ENCODE results near the gene MRPL21.

Gene MRPL21

DNA sequence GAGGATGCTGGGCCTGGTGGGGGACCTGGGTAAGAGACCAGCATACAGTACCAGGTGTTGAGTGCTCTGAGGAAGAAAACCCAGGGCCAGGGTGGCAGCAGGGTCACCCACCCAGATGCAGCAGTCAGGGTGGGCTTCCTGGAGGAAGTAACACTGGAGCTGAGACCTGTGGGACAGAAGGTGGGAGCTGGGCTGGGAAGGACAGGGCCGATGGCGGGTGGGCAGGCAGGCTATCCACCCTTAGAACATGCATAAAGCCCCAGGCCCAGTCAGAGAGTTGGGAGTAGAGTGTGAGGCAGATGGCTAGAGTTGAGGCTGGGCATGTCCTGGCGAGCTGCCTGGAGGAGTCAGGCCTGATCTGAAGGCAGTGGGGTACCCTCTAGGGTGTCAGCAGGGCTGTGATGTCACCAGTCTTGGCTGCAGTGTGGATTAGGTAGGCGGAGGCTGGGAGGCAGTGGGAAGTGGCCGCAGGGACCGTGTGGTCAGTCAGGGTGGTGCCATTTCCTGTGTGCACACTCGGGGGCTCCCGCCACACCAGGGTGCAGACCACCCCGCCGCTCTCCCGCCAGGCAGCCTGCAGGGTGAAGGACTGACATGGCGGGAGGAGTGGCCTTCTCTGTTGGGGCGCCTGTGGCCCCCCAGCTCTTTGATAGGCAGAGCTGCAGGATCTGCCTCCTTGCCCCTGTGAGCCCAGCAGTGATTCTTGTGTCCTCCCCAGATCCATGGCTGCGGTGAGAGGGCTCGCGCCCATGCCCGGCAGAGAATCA, 35.4 kb upstream of the MRPL21 start:
- no peak overlapping the region for H3K9ac ChIP-seq (ENCODE audit: low read depth, low read length)
- H3K4me1 ChIP-seq (ENCODE audit: insufficient read depth, low read length), result no peaks in the 10 kb centered on the region
- H3K36me3 ChIP-seq (ENCODE audit: insufficient read depth, low read length), result peaks cover 12% of the 10 kb centered on the region
- H3K9me3 ChIP-seq (ENCODE audit: control insufficient read depth, insufficient read depth, low read length), result no peaks in the 10 kb centered on the region

DNA sequence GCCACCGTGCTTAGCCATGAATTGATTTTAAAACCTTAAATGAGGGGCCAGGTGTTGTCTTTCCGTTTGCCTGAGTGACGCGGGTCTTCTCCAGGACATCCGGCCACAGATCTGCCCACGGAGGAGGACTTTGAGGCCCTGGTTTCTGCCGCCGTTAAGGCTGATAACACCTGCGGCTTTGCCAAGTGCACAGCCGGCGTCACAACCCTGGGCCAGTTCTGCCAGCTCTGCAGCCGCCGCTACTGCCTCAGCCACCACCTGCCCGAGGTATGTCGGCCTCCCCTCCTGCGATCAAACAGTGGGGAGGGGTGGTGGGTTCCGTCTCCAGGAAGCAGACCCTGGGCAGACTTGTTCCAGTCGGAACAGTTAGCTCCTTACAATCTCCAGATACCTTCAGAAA, 34.5 kb upstream of the MRPL21 start:
- no peaks in the 10 kb centered on the region for H3K4me1 ChIP-seq (ENCODE audit: insufficient read depth, low read length)
- H3K9ac ChIP-seq (ENCODE audit: low read depth, low read length), result no peak overlapping the region
- H3K36me3 ChIP-seq (ENCODE audit: insufficient read depth, low read length), result peaks cover 12% of the 10 kb centered on the region
- no peaks in the 10 kb centered on the region for H3K9me3 ChIP-seq (ENCODE audit: control insufficient read depth, insufficient read depth, low read length)

DNA sequence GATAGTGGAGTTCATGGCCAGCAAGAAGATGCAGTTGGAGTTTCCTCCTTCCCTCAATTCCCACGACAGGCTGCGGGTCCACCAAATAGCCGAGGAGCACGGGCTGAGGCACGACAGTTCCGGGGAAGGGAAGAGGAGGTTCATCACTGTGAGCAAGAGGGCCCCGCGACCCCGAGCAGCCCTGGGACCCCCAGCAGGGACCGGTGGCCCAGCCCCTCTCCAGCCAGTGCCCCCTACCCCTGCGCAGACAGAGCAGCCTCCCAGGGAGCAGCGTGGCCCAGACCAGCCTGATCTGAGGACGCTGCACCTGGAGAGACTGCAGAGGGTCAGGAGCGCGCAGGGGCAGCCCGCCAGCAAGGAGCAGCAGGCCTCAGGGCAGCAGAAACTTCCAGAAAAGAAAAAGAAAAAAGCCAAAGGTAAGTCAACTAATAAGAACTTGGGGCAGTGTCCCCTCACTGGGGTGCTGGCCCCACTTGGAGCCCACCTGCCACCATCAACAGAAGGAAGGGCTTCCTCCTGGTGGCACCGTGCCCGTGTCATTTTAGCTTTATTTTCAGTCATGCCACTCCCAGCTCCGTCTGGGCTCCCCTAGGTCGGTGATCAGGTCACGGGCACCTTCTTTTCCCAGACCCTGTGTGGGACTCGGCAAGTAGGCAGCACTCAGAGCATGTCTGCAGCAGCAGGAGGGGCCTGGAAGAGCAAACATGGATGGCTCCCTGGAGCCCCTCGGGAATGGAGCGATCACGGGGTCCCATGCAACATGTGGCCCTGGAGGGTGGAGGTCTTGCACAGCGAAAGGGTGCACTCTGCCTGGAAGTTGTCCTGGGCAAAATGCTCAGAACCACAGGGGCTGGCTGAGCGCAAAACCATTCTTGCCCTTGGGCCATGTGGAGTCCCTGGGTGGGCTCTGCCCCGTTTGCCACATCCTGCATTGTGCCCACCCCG, 33.3 kb upstream of the MRPL21 start:
- Histone ChIP-seq H3K36me3 (ENCODE audit: insufficient read depth, low read length) (peaks cover 12% of the 10 kb centered on the region), H3K4me1 (ENCODE audit: insufficient read depth, low read length) (no peaks in the 10 kb centered on the region), H3K9ac (ENCODE audit: low read depth, low read length) (no peak overlapping the region), H3K9me3 (ENCODE audit: control insufficient read depth, insufficient read depth, low read length) (no peaks in the 10 kb centered on the region)

DNA sequence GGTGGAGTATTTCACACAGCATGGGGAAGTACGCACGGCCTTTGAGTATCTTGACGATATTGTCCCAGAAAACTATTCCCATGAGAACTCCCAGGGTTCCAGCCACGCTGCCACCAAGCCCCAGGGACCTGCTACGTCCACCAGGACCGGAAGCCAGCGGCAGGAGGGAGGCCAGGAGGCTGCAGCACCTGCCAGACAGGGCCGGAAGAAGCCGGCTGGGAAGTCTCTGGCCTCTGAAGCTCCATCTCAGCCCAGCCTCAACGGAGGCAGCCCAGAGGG, 32.7 kb upstream of the MRPL21 start:
- Histone ChIP-seq H3K9me3 (ENCODE audit: control insufficient read depth, insufficient read depth, low read length) (no peaks in the 10 kb centered on the region), H3K9ac (ENCODE audit: low read depth, low read length) (no peak overlapping the region), H3K36me3 (ENCODE audit: insufficient read depth, low read length) (peaks cover 12% of the 10 kb centered on the region), H3K4me1 (ENCODE audit: insufficient read depth, low read length) (no peaks in the 10 kb centered on the region)

DNA sequence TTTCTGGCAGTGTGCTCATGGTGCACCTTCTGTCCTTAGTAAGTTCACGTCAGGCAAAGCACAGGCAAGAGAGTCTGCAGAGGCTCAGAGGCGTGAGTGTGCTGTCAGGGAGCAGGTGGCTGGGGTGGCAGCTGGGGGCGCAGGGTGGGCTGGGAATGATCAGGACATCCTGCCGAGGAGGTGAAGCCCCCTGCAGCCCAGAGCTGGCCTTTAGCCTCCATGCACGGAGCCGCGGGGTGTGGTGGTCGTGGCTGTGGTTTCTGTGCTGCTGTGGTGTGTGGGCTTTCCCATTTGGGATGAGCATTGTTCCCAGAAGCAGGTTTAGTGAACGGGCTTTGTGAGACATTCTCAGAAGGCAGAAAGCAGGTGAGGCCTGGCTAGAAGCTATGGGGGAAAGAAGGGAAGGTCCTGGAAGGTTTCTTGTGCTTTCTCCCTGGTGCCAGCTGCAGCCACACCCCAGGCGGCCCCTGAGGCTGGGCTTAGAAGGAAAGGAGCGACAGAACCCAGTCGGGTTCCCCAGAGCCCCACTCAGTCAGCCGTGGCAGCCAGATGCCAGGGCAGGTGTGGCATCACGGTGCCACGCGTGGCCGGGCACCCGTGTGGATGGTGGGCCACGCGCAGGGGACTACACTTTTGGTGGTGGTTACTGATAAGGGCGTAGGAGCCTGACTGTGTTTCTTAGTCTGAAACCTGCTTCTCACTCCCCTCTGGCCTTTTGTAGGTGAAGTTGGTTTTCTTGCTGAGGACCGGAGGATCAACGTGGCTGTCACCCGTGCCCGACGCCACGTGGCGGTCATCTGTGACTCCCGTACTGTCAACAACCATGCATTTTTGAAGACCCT, 32.1 kb upstream of the MRPL21 start:
- Histone ChIP-seq H3K4me1 (ENCODE audit: insufficient read depth, low read length) (no peaks in the 10 kb centered on the region), H3K36me3 (ENCODE audit: insufficient read depth, low read length) (peaks cover 12% of the 10 kb centered on the region), H3K9me3 (ENCODE audit: control insufficient read depth, insufficient read depth, low read length) (no peaks in the 10 kb centered on the region), H3K9ac (ENCODE audit: low read depth, low read length) (no peak overlapping the region)

DNA sequence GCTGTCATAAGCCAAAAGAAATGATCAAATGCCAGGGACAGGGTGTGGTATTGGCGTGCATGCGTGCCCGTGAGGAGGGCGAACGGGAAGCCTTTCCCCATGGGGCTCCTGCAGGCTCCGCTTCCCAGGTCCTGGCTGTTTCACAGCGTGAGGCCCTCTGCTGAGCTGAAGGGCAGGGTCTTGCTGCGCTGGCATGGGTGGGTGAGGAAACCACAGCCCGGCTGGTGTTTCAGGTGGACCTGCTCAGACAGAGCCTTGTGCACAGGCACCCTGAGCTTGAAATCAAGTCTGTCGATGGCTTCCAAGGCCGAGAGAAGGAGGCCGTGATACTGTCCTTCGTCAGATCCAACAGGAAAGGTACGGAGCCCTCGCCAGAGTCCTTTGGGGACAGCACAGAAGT, 31.4 kb upstream of the MRPL21 start:
- Histone ChIP-seq H3K36me3 (ENCODE audit: insufficient read depth, low read length) (peaks cover 17% of the 10 kb centered on the region), H3K9me3 (ENCODE audit: control insufficient read depth, insufficient read depth, low read length) (no peaks in the 10 kb centered on the region), H3K9ac (ENCODE audit: low read depth, low read length) (no peak overlapping the region), H3K4me1 (ENCODE audit: insufficient read depth, low read length) (no peaks in the 10 kb centered on the region)

DNA sequence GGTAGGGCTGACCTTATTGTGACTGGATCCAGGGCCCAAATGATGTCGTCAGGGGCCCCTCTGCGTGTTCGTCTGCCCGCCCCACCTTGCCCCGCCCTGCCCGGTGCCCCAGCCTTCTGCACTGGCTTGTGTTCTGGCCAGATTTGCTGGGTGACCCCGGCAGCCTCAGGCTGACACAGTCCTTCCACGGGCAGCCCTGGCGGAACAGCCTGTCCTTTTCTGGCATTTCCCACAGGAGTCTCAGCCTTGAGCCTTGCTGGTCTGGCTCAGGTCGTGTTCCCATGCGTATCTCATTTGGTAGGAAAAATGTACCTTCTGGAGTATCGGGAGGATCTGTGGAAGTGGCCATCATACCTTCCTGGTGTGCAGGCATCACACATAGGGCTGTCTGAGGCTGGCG, 31.0 kb upstream of the MRPL21 start:
- H3K9me3 ChIP-seq (ENCODE audit: control insufficient read depth, insufficient read depth, low read length), result no peaks in the 10 kb centered on the region
- peaks cover 19% of the 10 kb centered on the region for H3K36me3 ChIP-seq (ENCODE audit: insufficient read depth, low read length)

DNA sequence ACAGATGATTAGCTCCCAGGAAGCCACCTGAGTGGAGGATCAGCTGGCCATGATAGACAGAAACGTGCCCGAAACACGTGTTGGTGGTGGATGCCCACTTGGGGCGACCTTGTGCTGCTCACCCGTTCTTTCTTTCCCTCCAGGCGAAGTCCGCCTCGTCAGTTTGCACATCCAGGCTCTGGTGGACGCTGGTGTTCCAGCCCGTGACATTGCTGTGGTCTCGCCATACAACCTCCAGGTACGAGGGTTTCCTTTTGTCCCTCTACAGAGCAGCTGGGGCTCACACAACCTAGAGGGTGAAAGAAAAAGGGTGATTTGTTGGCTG, 30.7 kb upstream of the MRPL21 start:
- peaks cover 19% of the 10 kb centered on the region for H3K36me3 ChIP-seq (ENCODE audit: insufficient read depth, low read length)

More for the DNA sequence above, 31.0 kb upstream of the MRPL21 start:
- H3K4me1 ChIP-seq (ENCODE audit: insufficient read depth, low read length), result no peaks in the 10 kb centered on the region
- no peak overlapping the region for H3K9ac ChIP-seq (ENCODE audit: low read depth, low read length)

DNA sequence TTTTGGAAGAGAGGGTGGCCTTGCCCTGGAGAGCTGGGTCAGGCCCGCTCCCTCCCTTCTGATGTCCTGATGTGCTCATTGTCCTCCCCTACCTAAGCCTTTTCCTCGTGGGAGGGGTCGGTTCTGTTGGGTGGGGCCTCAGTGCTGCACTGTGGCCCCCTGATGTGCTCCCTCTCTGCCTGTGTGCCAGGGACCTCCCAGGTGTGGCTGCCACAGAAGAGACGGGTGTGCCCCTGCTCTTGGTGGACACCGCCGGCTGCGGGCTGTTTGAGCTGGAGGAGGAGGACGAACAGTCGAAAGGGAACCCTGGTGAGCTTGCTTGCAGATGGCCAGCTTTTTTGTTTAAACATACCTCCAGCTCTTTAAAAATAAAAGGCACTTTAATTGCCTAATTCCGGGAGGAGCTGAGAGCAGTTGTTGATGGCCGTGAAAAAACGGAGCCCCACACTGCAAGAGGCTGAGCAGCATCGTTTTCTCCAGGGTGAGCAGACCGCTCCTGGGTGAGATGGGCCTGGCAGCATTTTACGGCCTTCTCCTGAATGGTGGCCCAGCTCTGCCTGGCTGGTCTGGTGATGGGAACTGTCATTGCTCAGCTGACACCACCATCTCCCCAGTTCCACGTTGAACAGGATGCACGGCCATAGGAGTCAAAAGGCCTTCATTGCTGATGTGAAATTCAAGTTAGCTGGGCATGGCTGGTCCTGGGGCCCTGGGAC, 30.1 kb upstream of the MRPL21 start:
- no peaks in the 10 kb centered on the region for H3K4me1 ChIP-seq (ENCODE audit: insufficient read depth, low read length)
- no peaks in the 10 kb centered on the region for H3K9me3 ChIP-seq (ENCODE audit: control insufficient read depth, insufficient read depth, low read length)
- no peak overlapping the region for H3K9ac ChIP-seq (ENCODE audit: low read depth, low read length)
- peaks cover 18% of the 10 kb centered on the region for H3K36me3 ChIP-seq (ENCODE audit: insufficient read depth, low read length)

More for the DNA sequence above, 30.7 kb upstream of the MRPL21 start:
- Histone ChIP-seq H3K9ac (ENCODE audit: low read depth, low read length) (no peak overlapping the region), H3K4me1 (ENCODE audit: insufficient read depth, low read length) (no peaks in the 10 kb centered on the region), H3K9me3 (ENCODE audit: control insufficient read depth, insufficient read depth, low read length) (no peaks in the 10 kb centered on the region)

DNA sequence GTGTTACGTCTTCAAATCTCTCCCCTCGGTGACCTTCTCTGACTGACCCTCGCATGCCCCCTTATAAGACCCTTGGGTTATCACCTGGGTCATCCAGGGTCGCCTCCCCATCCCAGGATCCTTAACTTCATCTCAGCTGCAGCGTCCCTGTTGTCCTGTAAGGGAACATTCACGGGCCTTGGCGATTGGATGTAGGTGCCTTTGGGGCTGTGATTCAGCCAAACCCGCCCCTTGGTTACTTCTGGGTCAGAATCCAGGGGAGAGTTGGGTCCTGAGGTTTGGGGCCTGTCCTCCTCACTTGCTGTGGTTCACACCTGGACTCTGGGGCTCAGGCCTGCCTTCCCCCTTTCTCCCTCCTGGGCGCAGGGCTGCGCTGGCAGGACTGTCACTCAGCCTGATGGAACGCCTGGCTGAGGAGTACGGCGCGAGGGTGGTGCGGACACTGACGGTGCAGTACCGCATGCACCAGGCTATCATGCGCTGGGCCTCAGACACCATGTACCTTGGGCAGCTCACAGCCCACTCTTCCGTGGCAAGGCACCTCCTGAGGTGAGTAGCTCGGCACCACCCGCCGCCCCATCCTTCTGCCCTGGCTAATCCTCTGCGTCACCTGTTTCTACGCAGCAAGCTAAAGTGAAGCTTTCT, 29.4 kb upstream of the MRPL21 start:
- Histone ChIP-seq H3K9ac (ENCODE audit: low read depth, low read length) (no peak overlapping the region), H3K4me1 (ENCODE audit: insufficient read depth, low read length) (no peaks in the 10 kb centered on the region), H3K36me3 (ENCODE audit: insufficient read depth, low read length) (peaks cover 18% of the 10 kb centered on the region), H3K9me3 (ENCODE audit: control insufficient read depth, insufficient read depth, low read length) (no peaks in the 10 kb centered on the region)

DNA sequence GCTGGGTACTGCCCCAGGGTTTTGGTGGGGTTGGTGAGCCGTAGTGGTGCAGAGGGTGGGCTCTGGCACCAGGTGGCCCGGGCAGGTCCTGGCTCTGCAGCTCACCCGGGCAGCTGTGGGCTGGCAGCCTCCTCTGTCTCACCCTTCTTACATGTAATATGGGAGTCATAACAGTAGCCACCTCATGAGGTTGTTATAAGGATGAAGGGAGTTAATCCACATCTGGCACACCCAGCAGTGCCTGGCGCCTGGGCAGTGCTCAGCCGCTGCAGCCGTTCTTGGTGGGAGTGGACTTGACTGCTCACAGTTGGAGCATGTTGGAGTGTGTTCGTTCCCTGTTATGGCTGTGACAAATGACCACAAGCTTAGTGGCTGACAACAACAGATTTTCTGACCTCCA, 28.7 kb upstream of the MRPL21 start:
- Histone ChIP-seq H3K9me3 (ENCODE audit: control insufficient read depth, insufficient read depth, low read length) (no peaks in the 10 kb centered on the region), H3K36me3 (ENCODE audit: insufficient read depth, low read length) (peaks cover 15% of the 10 kb centered on the region; the same call in 1 of the 2 replicates), H3K4me1 (ENCODE audit: insufficient read depth, low read length) (no peaks in the 10 kb centered on the region), H3K9ac (ENCODE audit: low read depth, low read length) (no peak overlapping the region)

DNA sequence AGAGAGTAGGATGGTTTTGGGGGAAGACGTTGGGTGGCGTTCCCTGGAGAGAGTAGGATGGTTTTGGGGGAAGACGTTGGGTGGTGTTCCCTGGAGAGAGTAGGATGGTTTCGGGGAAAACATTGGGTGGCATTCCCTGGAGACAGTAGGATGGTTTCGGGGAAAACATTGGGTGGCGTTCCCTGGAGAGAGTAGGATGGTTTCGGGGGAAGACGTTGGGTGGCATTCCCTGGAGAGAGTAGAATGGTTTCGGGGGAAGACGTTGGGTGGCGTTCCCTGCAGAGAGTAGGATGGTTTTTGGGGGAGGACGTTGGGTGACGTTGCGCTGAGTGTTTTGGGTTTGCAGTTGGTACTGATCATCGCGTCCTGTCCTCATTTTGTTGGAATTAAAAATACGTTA, 28.3 kb upstream of the MRPL21 start:
- H3K36me3 ChIP-seq (ENCODE audit: insufficient read depth, low read length), result peaks cover 15% of the 10 kb centered on the region; the same call in 1 of the 2 replicates
- no peaks in the 10 kb centered on the region for H3K4me1 ChIP-seq (ENCODE audit: insufficient read depth, low read length)
- H3K9me3 ChIP-seq (ENCODE audit: control insufficient read depth, insufficient read depth, low read length), result no peaks in the 10 kb centered on the region
- no peak overlapping the region for H3K9ac ChIP-seq (ENCODE audit: low read depth, low read length)

DNA sequence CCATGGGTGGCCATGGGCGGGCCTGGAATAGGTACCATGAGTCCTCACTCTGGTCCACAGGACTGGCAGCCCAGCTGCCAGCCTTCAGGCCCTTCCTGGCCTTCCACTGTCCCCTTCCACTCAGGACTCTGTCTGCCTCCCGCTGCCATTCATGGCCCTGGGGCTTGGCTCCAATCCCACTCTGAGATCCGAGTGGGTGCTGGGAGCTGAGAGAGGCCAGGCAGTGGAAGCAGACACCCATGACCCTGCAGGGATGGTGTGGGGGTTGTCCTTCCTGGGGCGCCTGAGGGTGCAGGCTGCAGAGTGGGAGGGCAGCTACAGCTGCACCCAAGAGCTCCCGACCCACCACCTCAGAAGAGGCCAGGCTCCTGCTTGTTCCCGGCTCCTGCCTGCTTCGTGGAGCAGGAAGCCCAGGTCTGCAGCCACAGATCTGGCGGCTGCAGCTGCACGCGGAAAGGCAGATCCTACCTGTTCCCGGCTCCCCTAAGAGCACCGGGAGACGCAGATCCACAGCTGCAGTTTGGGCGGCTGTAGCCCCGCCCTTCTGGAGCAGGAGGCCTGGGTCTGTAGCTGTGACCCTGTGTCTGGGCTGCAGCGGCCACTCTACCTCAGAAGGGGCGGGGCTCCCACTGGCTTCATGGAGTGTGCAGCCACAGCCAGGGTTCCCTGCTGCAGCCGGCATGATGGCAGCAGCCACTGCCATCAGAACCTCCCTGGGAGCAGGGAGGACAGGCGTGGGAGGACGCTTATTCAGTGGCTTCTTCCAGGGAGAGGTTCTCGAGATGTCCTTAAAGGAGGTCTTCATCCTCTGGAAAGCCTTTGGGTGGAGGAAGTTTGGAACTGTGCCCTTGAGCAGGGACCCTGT, 27.6 kb upstream of the MRPL21 start:
- Histone ChIP-seq H3K36me3 (ENCODE audit: insufficient read depth, low read length) (peaks cover 14% of the 10 kb centered on the region; the same call in 1 of the 2 replicates), H3K9ac (ENCODE audit: low read depth, low read length) (no peak overlapping the region)

More for the DNA sequence above, 27.6 kb upstream of the MRPL21 start:
- no peaks in the 10 kb centered on the region for H3K9me3 ChIP-seq (ENCODE audit: control insufficient read depth, insufficient read depth, low read length)
- no peaks in the 10 kb centered on the region for H3K4me1 ChIP-seq (ENCODE audit: insufficient read depth, low read length)
